HCT116 (cell line): ENCODE measurements around the gene CDHR5. TPM values are rescaled to one million over a fixed set of nuclear protein-coding genes. Genes with fewer than 3 reads are reported as not detected.

Experiments used
- ATAC-seq: fragments of 200-7000 bp; cut with Tn5 transposase; 2 replicates; pipeline ENCODE4 v1.9.1; 2020; ENCODE audit warnings: mild to moderate bottlenecking, moderate library complexity
- BruUV-seq: library from RNA; stranded (reverse); fragments of 400-500 nt; replicated peaks from 2 replicates; lab custom pipeline; 2021; lab: Mats Ljungman, UMichigan
- CTCF ChIA-PET: fragments of 300-600 bp; sonication (Branson Sonifier 250); formaldehyde crosslinking; loops from one replicate; lab custom pipeline; 2021; ENCODE audit warnings: antibody characterized with exemption; lab: Charles Lee
- POLR2A ChIA-PET: fragments of 300-600, 350-600 bp; sonication (Branson Sonifier 250); formaldehyde crosslinking; loops from one replicate; lab custom pipeline; 2021; ENCODE audit warnings: antibody characterized with exemption; lab: Charles Lee
- RAD21 ChIA-PET, 2 experiments: fragments of 300-600 bp; sonication (Branson Sonifier 250); formaldehyde crosslinking; loops; one replicate each; lab custom pipeline; 2023; ENCODE audit warnings: low total read pairs in 2 of 2; ENCODE audit not compliant: uncharacterized antibody in 2 of 2, unreplicated experiment in 2 of 2, low non-redundant PET in 1 of 2; lab: Charles Lee
- DNase-seq: peaks from one replicate; pipeline ENCODE4 v3.0.0-alpha.2; 2010; ENCODE audit warnings: low read depth, low spot score
- H2AFZ ChIP-seq: fragments of 200-600 bp; shearing (Covaris generic), sonication (generic); 2 replicates; pipeline ENCODE4 v1.6.1; 2017; ENCODE audit warnings: low read depth, mixed run types, mixed read lengths, antibody characterized with exemption, low read length; ENCODE audit not compliant: poor library complexity, severe bottlenecking
- H3K27ac ChIP-seq: 2 replicates; pipeline ENCODE4 v1.5.1; 2012; ENCODE audit warnings: low read depth, low read length
- H3K27me3 ChIP-seq: fragments of 200-600 bp; sonication (generic); 2 replicates; pipeline ENCODE4 v1.6.1; 2016; ENCODE audit warnings: mixed run types, low read length, mixed read lengths; ENCODE audit not compliant: insufficient read depth
- H3K36me3 ChIP-seq, 2 experiments: fragments of 200-500 bp in 1 of 2; fragments of 200-600 bp in 1 of 2; sonication (Bioruptor generic) in 1 of 2; sonication (generic) in 1 of 2; 2 replicates each; pipeline versions ENCODE4 v1.5.1 to v1.6.1; 2014 to 2016; ENCODE audit warnings: low read length in 2 of 2, inconsistent platforms in 1 of 2, mixed read lengths in 1 of 2, mixed run types in 1 of 2; ENCODE audit not compliant: insufficient read depth in 2 of 2, control insufficient read depth in 1 of 2
- H3K4me1 ChIP-seq, 2 experiments: fragments of 200-600 bp in 1 of 2; sonication (generic) in 1 of 2; 2 replicates each; pipeline versions ENCODE4 v1.5.1 to v1.6.1; 2012 to 2017; ENCODE audit warnings: low read length in 2 of 2, inconsistent platforms in 1 of 2, mild to moderate bottlenecking in 1 of 2, mixed read lengths in 1 of 2, mixed run types in 1 of 2, moderate library complexity in 1 of 2; ENCODE audit not compliant: insufficient read depth in 2 of 2, control insufficient read depth in 1 of 2
- H3K4me2 ChIP-seq: fragments of 200-600 bp; sonication (generic); 2 replicates; pipeline ENCODE4 v1.6.1; 2017; ENCODE audit warnings: mixed run types, low read length, mixed read lengths
- H3K4me3 ChIP-seq, 2 experiments: fragments of 200-600 bp in 1 of 2; sonication (generic) in 1 of 2; replicated peaks in 1 of 2; 2 replicates each; pipeline ENCODE4 v1.5.1; 2011 to 2016; ENCODE audit warnings: low read length in 2 of 2, control low read depth in 1 of 2, low read depth in 1 of 2, mild to moderate bottlenecking in 1 of 2, mixed read lengths in 1 of 2, mixed run types in 1 of 2
- H3K79me2 ChIP-seq: fragments of 200-600 bp; sonication (generic); 2 replicates; pipeline ENCODE4 v1.6.1; 2017; ENCODE audit warnings: mild to moderate bottlenecking, mixed run types, low read length, moderate library complexity, mixed read lengths; ENCODE audit not compliant: insufficient read depth
- H3K9ac ChIP-seq: fragments of 200-600 bp; sonication (generic); 2 replicates; pipeline ENCODE4 v1.6.1; 2016; ENCODE audit warnings: low read length, mixed read lengths
- H3K9me2 ChIP-seq: fragments of 200-600 bp; sonication (generic), shearing (Covaris generic); 2 replicates; pipeline ENCODE4 v1.6.1; 2017; ENCODE audit warnings: mixed run types, mild to moderate bottlenecking, moderate library complexity; ENCODE audit not compliant: insufficient read depth
- H3K9me3 ChIP-seq, 2 experiments: fragments of 200-500 bp in 1 of 2; fragments of 200-600 bp in 1 of 2; sonication (Bioruptor generic) in 1 of 2; sonication (generic) in 1 of 2; 2 replicates each; pipeline ENCODE4 v1.6.1; 2014 to 2017; ENCODE audit warnings: low read length in 2 of 2, mixed read lengths in 2 of 2, inconsistent platforms in 1 of 2, low read depth in 1 of 2, mild to moderate bottlenecking in 1 of 2, mixed run types in 1 of 2, moderate library complexity in 1 of 2; ENCODE audit not compliant: control insufficient read depth in 1 of 2, insufficient read depth in 1 of 2
- H4K20me1 ChIP-seq: fragments of 200-600 bp; sonication (generic), shearing (Covaris generic); 2 replicates; pipeline ENCODE4 v1.6.1; 2017; ENCODE audit warnings: mixed run types, mild to moderate bottlenecking, moderate library complexity; ENCODE audit not compliant: insufficient read depth
- CBX3 ChIP-seq: IDR thresholded peaks from 2 replicates; pipeline ENCODE4 v1.6.1; 2012; ENCODE audit warnings: low read depth
- CEBPB ChIP-seq: IDR thresholded peaks from 2 replicates; pipeline ENCODE4 v1.6.1; 2012; ENCODE audit warnings: low read depth
- EGR1 ChIP-seq: IDR thresholded peaks from 2 replicates; pipeline ENCODE4 v1.6.1; 2012; ENCODE audit warnings: low read depth
- ELF1 ChIP-seq: IDR thresholded peaks from 2 replicates; pipeline ENCODE4 v1.6.1; 2012; ENCODE audit warnings: low read depth, borderline replicate concordance
- EZH2 ChIP-seq: fragments of 200-600 bp; sonication (generic); IDR thresholded peaks from 2 replicates; pipeline ENCODE4 v1.6.1; 2017; ENCODE audit warnings: antibody characterized with exemption, mixed run types
- EZH2phosphoT487 ChIP-seq: fragments of 200-600 bp; IDR thresholded peaks from 2 replicates; pipeline ENCODE4 v1.6.1; 2018; ENCODE audit warnings: antibody characterized with exemption, borderline replicate concordance
- FOSL1 ChIP-seq: IDR thresholded peaks from 2 replicates; pipeline ENCODE4 v1.6.1; 2012; ENCODE audit warnings: low read depth
- JUND ChIP-seq: IDR thresholded peaks from 2 replicates; pipeline ENCODE4 v1.6.1; 2012
- RAD21 ChIP-seq: IDR thresholded peaks from 2 replicates; pipeline ENCODE4 v1.6.1; 2012; ENCODE audit warnings: low read depth, mild to moderate bottlenecking
- SRF ChIP-seq: IDR thresholded peaks from 2 replicates; pipeline ENCODE4 v1.6.1; 2012; ENCODE audit warnings: low read depth
- TCF7L2 ChIP-seq: IDR thresholded peaks from 2 replicates; pipeline ENCODE4 v1.7.0; 2011; ENCODE audit warnings: borderline replicate concordance, inconsistent platforms; ENCODE audit not compliant: insufficient read depth, insufficient read length; ENCODE audit errors: extremely low read depth
- ZFX ChIP-seq: fragments of 450-650 bp; IDR thresholded peaks from 2 replicates; pipeline ENCODE4 v1.6.1; 2017
- ZNF274 ChIP-seq: fragments of 200-500 bp; sonication (Bioruptor generic); IDR thresholded peaks from 2 replicates; pipeline ENCODE4 v1.6.1; 2014; ENCODE audit warnings: mild to moderate bottlenecking, low read depth, low read length, inconsistent platforms
- intact Hi-C: fragments of 100-400 bp; cut with micrococcal nuclease; formaldehyde crosslinking; loops from 2 replicates; pipeline ENCODE4 v1.10.0; 2022
- total RNA-seq: library from RNA; stranded (reverse); gene quantifications from one replicate; pipeline ENCODE4 v1.2.1, GENCODE V29; 2021; ENCODE audit not compliant: unreplicated experiment
- TF ChIP-seq, protein P1 (sequence below), 3 experiments: fragments of 200-600 bp in 1 of 3; sonication (generic) in 1 of 3; IDR thresholded peaks in 2 of 3; conservative IDR thresholded peaks in 1 of 3; 2 replicates each; pipeline ENCODE4 v1.5.1; 2012 to 2017; ENCODE audit warnings: low read depth in 2 of 3, low read length in 2 of 3, antibody characterized with exemption in 1 of 3, borderline replicate concordance in 1 of 3, control low read depth in 1 of 3, mild to moderate bottlenecking in 1 of 3, mixed read lengths in 1 of 3, mixed run types in 1 of 3, moderate library complexity in 1 of 3; ENCODE audit not compliant: insufficient read depth in 1 of 3
- TF ChIP-seq, protein P2 (sequence below): IDR thresholded peaks from 2 replicates; pipeline ENCODE4 v1.6.1; 2011; ENCODE audit warnings: mild to moderate bottlenecking, low read length, moderate library complexity; ENCODE audit not compliant: insufficient replicate concordance; ENCODE audit errors: extremely low read depth
- TF ChIP-seq, protein P3 (sequence below): IDR thresholded peaks from 2 replicates; pipeline ENCODE4 v1.6.1; 2012; ENCODE audit warnings: low read depth
- TF ChIP-seq, protein P4 (sequence below): IDR thresholded peaks from 2 replicates; pipeline ENCODE4 v1.6.1; 2012
- TF ChIP-seq, protein P5 (sequence below): IDR thresholded peaks from 2 replicates; pipeline ENCODE4 v1.6.1; 2012

Gene CDHR5
- total RNA-seq, 1 experiment from 2014 or later = not detected

DNA sequence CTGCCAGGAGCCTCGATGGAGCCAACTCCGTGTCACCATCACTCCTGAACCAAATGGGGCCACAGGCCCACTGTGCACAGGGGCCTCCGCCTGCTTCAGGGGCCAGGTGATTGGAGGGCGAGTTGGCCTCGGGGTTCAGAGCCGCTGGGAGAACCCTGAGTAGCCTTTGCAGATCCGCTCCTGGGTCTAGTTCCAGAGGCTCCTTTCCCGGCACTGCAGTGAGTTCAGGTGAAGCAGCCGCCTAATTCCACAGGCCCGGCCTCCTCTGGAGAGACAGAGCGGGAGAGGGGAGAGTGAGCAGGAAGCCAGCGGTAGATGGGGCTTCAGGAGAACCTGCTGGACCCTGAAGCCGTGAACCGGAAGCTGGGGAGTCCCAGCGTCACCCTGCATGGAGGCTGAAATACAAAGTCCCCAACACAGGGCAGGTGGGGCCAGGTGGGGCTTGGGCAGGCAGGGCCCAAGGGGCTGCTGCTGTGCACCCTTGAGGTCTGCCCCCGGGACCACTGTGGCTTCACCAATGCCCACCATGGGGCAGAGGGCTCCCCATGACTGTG lies 34.9 kb upstream of the CDHR5 start:
- ATAC-seq = no peak
- POLR2A ChIA-PET = interaction anchor here (0.6 kb wide), 1 partner anchor 558 kb away, joined by 3 read pairs; no protein-coding TSS in a partner anchor
- Histone ChIP-seq H3K4me3 (no peak overlapping the region), H3K9me2 (no peaks in the 10 kb centered on the region), H3K4me2 (no peak overlapping the region), H3K27ac (no peak overlapping the region), H3K9me3 (no peaks in the 10 kb centered on the region), H3K9ac (no peak overlapping the region), H2AFZ (no peak overlapping the region), H3K36me3 (peaks cover 0 to 2% of the 10 kb centered on the region in 2 experiments; a peak in 1 of 4 replicates), H4K20me1 (no peaks in the 10 kb centered on the region), H3K4me1 (no peaks in the 10 kb centered on the region), H3K79me2 (peaks cover 3% of the 10 kb centered on the region; the same call in 1 of the 2 replicates), H3K27me3 (no peaks in the 10 kb centered on the region)
- no peak for DNase-seq
- CTCF ChIA-PET = no interaction called here
- TF ChIP-seq, protein P1, sequence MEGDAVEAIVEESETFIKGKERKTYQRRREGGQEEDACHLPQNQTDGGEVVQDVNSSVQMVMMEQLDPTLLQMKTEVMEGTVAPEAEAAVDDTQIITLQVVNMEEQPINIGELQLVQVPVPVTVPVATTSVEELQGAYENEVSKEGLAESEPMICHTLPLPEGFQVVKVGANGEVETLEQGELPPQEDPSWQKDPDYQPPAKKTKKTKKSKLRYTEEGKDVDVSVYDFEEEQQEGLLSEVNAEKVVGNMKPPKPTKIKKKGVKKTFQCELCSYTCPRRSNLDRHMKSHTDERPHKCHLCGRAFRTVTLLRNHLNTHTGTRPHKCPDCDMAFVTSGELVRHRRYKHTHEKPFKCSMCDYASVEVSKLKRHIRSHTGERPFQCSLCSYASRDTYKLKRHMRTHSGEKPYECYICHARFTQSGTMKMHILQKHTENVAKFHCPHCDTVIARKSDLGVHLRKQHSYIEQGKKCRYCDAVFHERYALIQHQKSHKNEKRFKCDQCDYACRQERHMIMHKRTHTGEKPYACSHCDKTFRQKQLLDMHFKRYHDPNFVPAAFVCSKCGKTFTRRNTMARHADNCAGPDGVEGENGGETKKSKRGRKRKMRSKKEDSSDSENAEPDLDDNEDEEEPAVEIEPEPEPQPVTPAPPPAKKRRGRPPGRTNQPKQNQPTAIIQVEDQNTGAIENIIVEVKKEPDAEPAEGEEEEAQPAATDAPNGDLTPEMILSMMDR (IDR thresholded peaks at IDR 0.05 in 2 of 3, conservative IDR thresholded peaks at IDR 0.05 in 1 of 3; ENCODE audit: borderline replicate concordance in 1 of 3, insufficient read depth in 1 of 3, low read depth in 2 of 3, low read length in 2 of 3) = no peak
- TF ChIP-seq EZH2 (no peak), FOSL1 (no peak), ELF1 (no peak), SRF (no peak), CEBPB (no peak), TCF7L2 (no peak), EZH2phosphoT487 (no peak), ZNF274 (no peak), CBX3 (no peak), ZFX (no peak), JUND (no peak), RAD21 (no peak), EGR1 (no peak)
- TF ChIP-seq, protein P2, sequence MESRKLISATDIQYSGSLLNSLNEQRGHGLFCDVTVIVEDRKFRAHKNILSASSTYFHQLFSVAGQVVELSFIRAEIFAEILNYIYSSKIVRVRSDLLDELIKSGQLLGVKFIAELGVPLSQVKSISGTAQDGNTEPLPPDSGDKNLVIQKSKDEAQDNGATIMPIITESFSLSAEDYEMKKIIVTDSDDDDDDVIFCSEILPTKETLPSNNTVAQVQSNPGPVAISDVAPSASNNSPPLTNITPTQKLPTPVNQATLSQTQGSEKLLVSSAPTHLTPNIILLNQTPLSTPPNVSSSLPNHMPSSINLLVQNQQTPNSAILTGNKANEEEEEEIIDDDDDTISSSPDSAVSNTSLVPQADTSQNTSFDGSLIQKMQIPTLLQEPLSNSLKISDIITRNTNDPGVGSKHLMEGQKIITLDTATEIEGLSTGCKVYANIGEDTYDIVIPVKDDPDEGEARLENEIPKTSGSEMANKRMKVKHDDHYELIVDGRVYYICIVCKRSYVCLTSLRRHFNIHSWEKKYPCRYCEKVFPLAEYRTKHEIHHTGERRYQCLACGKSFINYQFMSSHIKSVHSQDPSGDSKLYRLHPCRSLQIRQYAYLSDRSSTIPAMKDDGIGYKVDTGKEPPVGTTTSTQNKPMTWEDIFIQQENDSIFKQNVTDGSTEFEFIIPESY = no peak
- TF ChIP-seq, protein P3, sequence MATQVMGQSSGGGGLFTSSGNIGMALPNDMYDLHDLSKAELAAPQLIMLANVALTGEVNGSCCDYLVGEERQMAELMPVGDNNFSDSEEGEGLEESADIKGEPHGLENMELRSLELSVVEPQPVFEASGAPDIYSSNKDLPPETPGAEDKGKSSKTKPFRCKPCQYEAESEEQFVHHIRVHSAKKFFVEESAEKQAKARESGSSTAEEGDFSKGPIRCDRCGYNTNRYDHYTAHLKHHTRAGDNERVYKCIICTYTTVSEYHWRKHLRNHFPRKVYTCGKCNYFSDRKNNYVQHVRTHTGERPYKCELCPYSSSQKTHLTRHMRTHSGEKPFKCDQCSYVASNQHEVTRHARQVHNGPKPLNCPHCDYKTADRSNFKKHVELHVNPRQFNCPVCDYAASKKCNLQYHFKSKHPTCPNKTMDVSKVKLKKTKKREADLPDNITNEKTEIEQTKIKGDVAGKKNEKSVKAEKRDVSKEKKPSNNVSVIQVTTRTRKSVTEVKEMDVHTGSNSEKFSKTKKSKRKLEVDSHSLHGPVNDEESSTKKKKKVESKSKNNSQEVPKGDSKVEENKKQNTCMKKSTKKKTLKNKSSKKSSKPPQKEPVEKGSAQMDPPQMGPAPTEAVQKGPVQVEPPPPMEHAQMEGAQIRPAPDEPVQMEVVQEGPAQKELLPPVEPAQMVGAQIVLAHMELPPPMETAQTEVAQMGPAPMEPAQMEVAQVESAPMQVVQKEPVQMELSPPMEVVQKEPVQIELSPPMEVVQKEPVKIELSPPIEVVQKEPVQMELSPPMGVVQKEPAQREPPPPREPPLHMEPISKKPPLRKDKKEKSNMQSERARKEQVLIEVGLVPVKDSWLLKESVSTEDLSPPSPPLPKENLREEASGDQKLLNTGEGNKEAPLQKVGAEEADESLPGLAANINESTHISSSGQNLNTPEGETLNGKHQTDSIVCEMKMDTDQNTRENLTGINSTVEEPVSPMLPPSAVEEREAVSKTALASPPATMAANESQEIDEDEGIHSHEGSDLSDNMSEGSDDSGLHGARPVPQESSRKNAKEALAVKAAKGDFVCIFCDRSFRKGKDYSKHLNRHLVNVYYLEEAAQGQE = no peak
- TF ChIP-seq, protein P4, sequence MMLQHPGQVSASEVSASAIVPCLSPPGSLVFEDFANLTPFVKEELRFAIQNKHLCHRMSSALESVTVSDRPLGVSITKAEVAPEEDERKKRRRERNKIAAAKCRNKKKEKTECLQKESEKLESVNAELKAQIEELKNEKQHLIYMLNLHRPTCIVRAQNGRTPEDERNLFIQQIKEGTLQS = no peak
- TF ChIP-seq, protein P5, sequence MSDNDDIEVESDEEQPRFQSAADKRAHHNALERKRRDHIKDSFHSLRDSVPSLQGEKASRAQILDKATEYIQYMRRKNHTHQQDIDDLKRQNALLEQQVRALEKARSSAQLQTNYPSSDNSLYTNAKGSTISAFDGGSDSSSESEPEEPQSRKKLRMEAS = no peak
- intact Hi-C loops = no loop called here
- RAD21 ChIA-PET = no interaction called here
- no TSS peak for BruUV-seq
